Loucy (cell line): ENCODE data around the gene RNF8.

Experiments
- CTCF ChIP-seq: fragments of 200-600 bp; sonication (generic); conservative IDR thresholded peaks from 2 replicates; pipeline ENCODE4 v1.5.1; 2014; ENCODE audit warnings: mild to moderate bottlenecking, antibody characterized with exemption, low read length
- EZH2phosphoT487 ChIP-seq: fragments of 200-600 bp; IDR thresholded peaks from 2 replicates; pipeline ENCODE4 v1.6.1; 2018; ENCODE audit warnings: antibody characterized with exemption, mild to moderate bottlenecking, moderate library complexity, borderline replicate concordance

GRCh38 chr6:37323580-37323979 is 30.2 kb upstream of the RNF8 start:
- TF ChIP-seq CTCF, result no peak
- TF ChIP-seq EZH2phosphoT487, result no peak
